PC-3 (cell line): ENCODE data around the gene UBE2QL1. TPM values are rescaled to one million over a fixed set of nuclear protein-coding genes. Genes with fewer than 3 reads are reported as not detected.

Source experiments
- ATAC-seq: fragments of 200-7000 bp; cut with Tn5 transposase; 2 replicates; pipeline ENCODE4 v1.9.1; 2020; ENCODE audit warnings: mild to moderate bottlenecking, moderate library complexity
- BruUV-seq: library from RNA; stranded (reverse); fragments of 400-500 nt; replicated peaks from 2 replicates; lab custom pipeline; 2021; lab: Mats Ljungman, UMichigan
- CTCF ChIA-PET: fragments of 300-600 bp; sonication (Branson Sonifier 250); formaldehyde crosslinking; loops from one replicate; lab custom pipeline; 2022; ENCODE audit warnings: antibody characterized with exemption; lab: Charles Lee
- POLR2A ChIA-PET: fragments of 300-600 bp; sonication (Branson Sonifier 250); formaldehyde crosslinking; loops from one replicate; lab custom pipeline; 2022; ENCODE audit warnings: antibody characterized with exemption; ENCODE audit not compliant: unreplicated experiment; lab: Charles Lee
- DNase-seq: peaks from one replicate; pipeline ENCODE4 v3.0.0-alpha.2; 2015
- H2AFZ ChIP-seq: fragments of 300-600 bp; sonication (generic); 2 replicates; pipeline ENCODE4 v1.6.0; 2016; ENCODE audit warnings: antibody characterized with exemption, low read length
- H3F3A ChIP-seq: fragments of 300-600 bp; sonication (generic); one replicate; pipeline ENCODE4 v1.6.0; 2017; ENCODE audit warnings: antibody characterized with exemption, low read length, control low read depth, mild to moderate bottlenecking; ENCODE audit not compliant: unreplicated experiment
- H3K27ac ChIP-seq: fragments of 300-600 bp; sonication (generic); 2 replicates; pipeline ENCODE4 v1.5.1; 2016; ENCODE audit warnings: mild to moderate bottlenecking, low read length
- H3K27me3 ChIP-seq: fragments of 300-600 bp; sonication (generic); 2 replicates; pipeline ENCODE4 v1.6.1; 2016; ENCODE audit warnings: low read length, mixed read lengths
- H3K36me3 ChIP-seq: fragments of 300-600 bp; sonication (generic); 2 replicates; pipeline ENCODE4 v1.6.1; 2016; ENCODE audit warnings: low read depth, mixed run types, low read length, mixed read lengths
- H3K4me1 ChIP-seq: fragments of 300-600 bp; sonication (generic); 2 replicates; pipeline ENCODE4 v1.5.1; 2016; ENCODE audit warnings: low read length; ENCODE audit not compliant: insufficient read depth
- H3K4me2 ChIP-seq: fragments of 300-600 bp; sonication (generic); 2 replicates; pipeline ENCODE4 v1.6.0; 2016; ENCODE audit warnings: low read length
- H3K4me3 ChIP-seq: fragments of 300-600 bp; sonication (generic); 2 replicates; pipeline ENCODE4 v1.5.1; 2016; ENCODE audit warnings: mild to moderate bottlenecking, low read length, mixed read lengths
- H3K79me2 ChIP-seq: fragments of 300-600 bp; sonication (generic); 2 replicates; pipeline ENCODE4 v1.6.1; 2017; ENCODE audit warnings: low read length, mixed read lengths
- H3K9ac ChIP-seq: fragments of 300-600 bp; sonication (generic); 2 replicates; pipeline ENCODE4 v1.6.0; 2016; ENCODE audit warnings: mild to moderate bottlenecking, low read length
- H3K9me2 ChIP-seq: fragments of 300-600 bp; sonication (generic); replicated peaks from 2 replicates; pipeline ENCODE4 v1.6.1; 2016; ENCODE audit warnings: mixed run types, low read length, mixed read lengths
- H3K9me3 ChIP-seq: fragments of 300-600 bp; sonication (generic); 2 replicates; pipeline ENCODE4 v1.6.1; 2016; ENCODE audit warnings: low read length, mixed read lengths
- H4K20me1 ChIP-seq: fragments of 300-600 bp; sonication (generic); 2 replicates; pipeline ENCODE4 v1.6.1; 2016; ENCODE audit warnings: low read length, mixed read lengths
- EZH2 ChIP-seq: fragments of 300-600 bp; sonication (generic); IDR thresholded peaks from one replicate; pipeline ENCODE4 v1.6.1; 2017; ENCODE audit warnings: antibody characterized with exemption, mild to moderate bottlenecking, low read length; ENCODE audit not compliant: unreplicated experiment
- EZH2phosphoT487 ChIP-seq: fragments of 300-600 bp; sonication (generic); IDR thresholded peaks from 2 replicates; pipeline ENCODE4 v1.6.1; 2018; ENCODE audit warnings: mild to moderate bottlenecking, antibody characterized with exemption, low read length, borderline replicate concordance
- intact Hi-C: fragments of 100-400 bp; cut with micrococcal nuclease; formaldehyde crosslinking; loops from 2 replicates; pipeline ENCODE4 v1.9.0; 2023
- total RNA-seq: library from RNA; depleted of rRNA; stranded (reverse); fragments of >200 nt; gene quantifications from 2 replicates; pipeline ENCODE4 v1.2.3, GENCODE V29; 2014; rRNA removed
- TF ChIP-seq, protein P1 (sequence below): fragments of 300-600 bp; sonication (generic); conservative IDR thresholded peaks from 2 replicates; pipeline ENCODE4 v1.5.1; 2017; ENCODE audit warnings: antibody characterized with exemption, low read depth, mild to moderate bottlenecking, low read length

The UBE2QL1 gene
- total RNA-seq, 1 experiment from 2014 or later: 8.8 TPM

DNA sequence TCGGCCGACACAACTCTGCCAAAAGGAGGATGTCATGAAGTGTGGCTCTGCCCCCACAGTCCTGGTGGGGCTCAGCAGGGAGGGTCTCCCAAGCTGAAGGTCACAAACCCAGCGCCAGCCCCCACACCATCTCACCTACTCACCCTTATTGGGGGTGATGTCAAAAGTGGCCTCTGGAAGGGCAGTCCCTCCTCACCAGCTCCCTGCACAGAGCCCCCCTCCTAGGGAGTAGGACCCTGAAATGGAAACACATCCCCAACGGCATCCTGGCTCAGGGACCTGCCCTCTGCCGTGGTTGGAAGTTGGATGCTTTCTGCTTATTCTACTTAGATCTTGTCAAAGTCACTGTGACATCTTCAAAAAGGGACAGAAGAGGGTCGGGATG is 94.7 kb downstream of the UBE2QL1 start:
- no peaks in the 10 kb centered on the region for H3K79me2 ChIP-seq
- no peaks in the 10 kb centered on the region for H3K9me2 ChIP-seq
- no peaks in the 10 kb centered on the region for H3K4me1 ChIP-seq
- no peaks in the 10 kb centered on the region for H3K36me3 ChIP-seq
- TF ChIP-seq, protein P1, sequence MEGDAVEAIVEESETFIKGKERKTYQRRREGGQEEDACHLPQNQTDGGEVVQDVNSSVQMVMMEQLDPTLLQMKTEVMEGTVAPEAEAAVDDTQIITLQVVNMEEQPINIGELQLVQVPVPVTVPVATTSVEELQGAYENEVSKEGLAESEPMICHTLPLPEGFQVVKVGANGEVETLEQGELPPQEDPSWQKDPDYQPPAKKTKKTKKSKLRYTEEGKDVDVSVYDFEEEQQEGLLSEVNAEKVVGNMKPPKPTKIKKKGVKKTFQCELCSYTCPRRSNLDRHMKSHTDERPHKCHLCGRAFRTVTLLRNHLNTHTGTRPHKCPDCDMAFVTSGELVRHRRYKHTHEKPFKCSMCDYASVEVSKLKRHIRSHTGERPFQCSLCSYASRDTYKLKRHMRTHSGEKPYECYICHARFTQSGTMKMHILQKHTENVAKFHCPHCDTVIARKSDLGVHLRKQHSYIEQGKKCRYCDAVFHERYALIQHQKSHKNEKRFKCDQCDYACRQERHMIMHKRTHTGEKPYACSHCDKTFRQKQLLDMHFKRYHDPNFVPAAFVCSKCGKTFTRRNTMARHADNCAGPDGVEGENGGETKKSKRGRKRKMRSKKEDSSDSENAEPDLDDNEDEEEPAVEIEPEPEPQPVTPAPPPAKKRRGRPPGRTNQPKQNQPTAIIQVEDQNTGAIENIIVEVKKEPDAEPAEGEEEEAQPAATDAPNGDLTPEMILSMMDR: no peak
- TF ChIP-seq EZH2 (no peak), EZH2phosphoT487 (no peak)
- no peak overlapping the region for H2AFZ ChIP-seq
- H3K27me3 ChIP-seq: peaks cover 53% of the 10 kb centered on the region
- H3K9ac ChIP-seq: no peak overlapping the region
- no peak overlapping the region for H3K4me2 ChIP-seq
- ChIA-PET POLR2A (no interaction called here), CTCF (no interaction called here)
- BruUV-seq: no TSS peak
- no peak overlapping the region for H3K27ac ChIP-seq
- no peak overlapping the region for H3K4me3 ChIP-seq
- no peaks in the 10 kb centered on the region for H3K9me3 ChIP-seq
- no peaks in the 10 kb centered on the region for H3F3A ChIP-seq
- no peak for ATAC-seq
- intact Hi-C loops: no loop called here
- H4K20me1 ChIP-seq: no peaks in the 10 kb centered on the region
- no peak for DNase-seq

DNA sequence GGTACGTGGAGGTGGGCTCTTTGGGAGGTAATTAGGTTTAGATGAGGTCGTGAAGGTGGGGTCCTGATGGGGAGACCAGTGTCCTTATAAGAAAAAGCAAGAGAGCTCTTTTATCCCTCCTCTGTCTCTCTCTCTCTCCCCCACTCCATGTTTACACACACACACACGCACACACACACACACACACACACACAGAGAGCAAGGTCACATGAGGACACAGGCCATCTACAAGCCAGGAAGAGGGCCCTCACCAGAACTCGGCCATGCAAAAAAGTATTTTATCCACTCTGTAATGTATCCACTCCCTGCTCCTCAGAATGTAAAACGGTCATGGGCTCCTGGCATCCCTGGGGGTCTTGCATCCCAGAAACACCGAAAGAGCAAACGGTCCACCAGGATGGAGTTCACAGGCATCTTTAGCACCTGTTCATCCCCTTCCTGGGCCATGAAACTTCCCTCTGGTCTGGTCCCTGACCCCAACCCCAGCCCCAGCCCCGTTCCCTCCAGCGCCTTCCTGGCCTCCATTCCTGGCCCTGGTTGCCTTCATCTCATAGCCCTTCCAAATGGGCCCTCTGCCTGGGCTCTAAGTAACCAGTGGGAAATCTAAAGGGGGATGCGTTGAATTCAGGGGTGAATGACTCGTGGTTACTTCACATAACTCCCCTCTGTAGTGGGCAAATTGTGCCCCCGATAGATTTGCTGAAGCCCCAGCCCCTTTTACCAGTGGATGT is 95.3 kb downstream of the UBE2QL1 start:
- no TSS peak for BruUV-seq
- Histone ChIP-seq H3K79me2 (no peaks in the 10 kb centered on the region), H3K4me3 (no peak overlapping the region), H2AFZ (no peak overlapping the region), H3K27ac (no peak overlapping the region), H3K9me3 (no peaks in the 10 kb centered on the region), H4K20me1 (no peaks in the 10 kb centered on the region), H3F3A (no peaks in the 10 kb centered on the region), H3K9ac (no peak overlapping the region), H3K9me2 (no peaks in the 10 kb centered on the region), H3K36me3 (no peaks in the 10 kb centered on the region), H3K27me3 (peaks cover 53% of the 10 kb centered on the region), H3K4me1 (no peaks in the 10 kb centered on the region), H3K4me2 (no peak overlapping the region)
- DNase-seq (no peak), ATAC-seq (no peak)
- CTCF ChIA-PET: no interaction called here
- TF ChIP-seq EZH2phosphoT487 (no peak), EZH2 (no peak)
- TF ChIP-seq, protein P1: no peak
- POLR2A ChIA-PET: no interaction called here
- intact Hi-C loops: no loop called here

Other genes starting within 250 kb of the UBE2QL1 start
- 94.0 and 102 TPM in 2 replicates for gene MED10, start 70.3 kb upstream of the UBE2QL1 start, total RNA-seq
- 351 and 433 TPM in 2 replicates for gene NSUN2, start 184.2 kb downstream of the UBE2QL1 start, total RNA-seq
- 18.7 and 39.6 TPM in 2 replicates for gene SRD5A1, start 184.6 kb downstream of the UBE2QL1 start, total RNA-seq